ENCODE measurements around the gene SYNJ2.

Gene SYNJ2

DNA sequence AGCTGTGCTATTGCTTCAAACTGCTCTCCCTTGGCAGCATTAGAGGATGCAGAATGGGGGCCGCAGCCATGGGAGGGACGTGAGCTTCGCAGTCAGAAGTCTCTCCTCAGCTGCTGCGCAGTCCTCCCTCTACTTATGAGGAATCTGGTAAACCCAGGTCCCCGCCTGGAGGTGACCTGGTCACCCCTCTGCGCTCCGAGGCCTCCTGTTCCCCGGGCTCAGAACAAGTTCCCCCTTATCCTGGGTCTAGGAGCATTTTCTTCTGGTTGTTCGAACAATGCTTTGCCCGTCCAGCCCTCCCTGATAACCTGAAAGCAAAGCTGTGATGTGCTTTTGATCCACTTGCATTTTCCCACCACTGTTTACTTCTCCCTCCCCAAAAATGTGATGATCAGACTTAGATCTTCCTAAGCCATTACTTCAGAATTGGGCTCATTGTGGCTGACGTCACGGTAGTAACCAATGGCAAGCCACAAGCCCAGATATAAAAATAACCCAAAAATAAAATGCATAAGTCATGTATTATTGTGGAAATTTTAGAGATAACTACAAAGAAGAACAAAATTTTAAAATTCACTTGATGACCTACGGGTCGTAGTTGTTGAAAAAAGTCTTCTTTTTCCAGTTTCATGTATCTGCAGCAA is 105.7 kb downstream of the SYNJ2 start:
- no peaks in the 10 kb centered on the region for H3F3A ChIP-seq (ENCODE audit: insufficient read depth, low read length)
- TF ChIP-seq, protein P1, sequence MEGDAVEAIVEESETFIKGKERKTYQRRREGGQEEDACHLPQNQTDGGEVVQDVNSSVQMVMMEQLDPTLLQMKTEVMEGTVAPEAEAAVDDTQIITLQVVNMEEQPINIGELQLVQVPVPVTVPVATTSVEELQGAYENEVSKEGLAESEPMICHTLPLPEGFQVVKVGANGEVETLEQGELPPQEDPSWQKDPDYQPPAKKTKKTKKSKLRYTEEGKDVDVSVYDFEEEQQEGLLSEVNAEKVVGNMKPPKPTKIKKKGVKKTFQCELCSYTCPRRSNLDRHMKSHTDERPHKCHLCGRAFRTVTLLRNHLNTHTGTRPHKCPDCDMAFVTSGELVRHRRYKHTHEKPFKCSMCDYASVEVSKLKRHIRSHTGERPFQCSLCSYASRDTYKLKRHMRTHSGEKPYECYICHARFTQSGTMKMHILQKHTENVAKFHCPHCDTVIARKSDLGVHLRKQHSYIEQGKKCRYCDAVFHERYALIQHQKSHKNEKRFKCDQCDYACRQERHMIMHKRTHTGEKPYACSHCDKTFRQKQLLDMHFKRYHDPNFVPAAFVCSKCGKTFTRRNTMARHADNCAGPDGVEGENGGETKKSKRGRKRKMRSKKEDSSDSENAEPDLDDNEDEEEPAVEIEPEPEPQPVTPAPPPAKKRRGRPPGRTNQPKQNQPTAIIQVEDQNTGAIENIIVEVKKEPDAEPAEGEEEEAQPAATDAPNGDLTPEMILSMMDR (IDR thresholded peaks at IDR 0.05; ENCODE audit: low read length) = no peak
- TF ChIP-seq EZH2 (IDR thresholded peaks at IDR 0.05; ENCODE audit: borderline replicate concordance, low read length) = no peak
- no peaks in the 10 kb centered on the region for H3K9me3 ChIP-seq (ENCODE audit: low read length)
- no peaks in the 10 kb centered on the region for H3K9me2 ChIP-seq (ENCODE audit: low read depth, low read length)
- no peaks in the 10 kb centered on the region for H3K4me1 ChIP-seq (ENCODE audit: insufficient read depth, low read length, severe bottlenecking)
- no peak overlapping the region for H3K9ac ChIP-seq (ENCODE audit: low read length)
- H3K4me3 ChIP-seq (ENCODE audit: low read depth, low read length, poor library complexity, severe bottlenecking) = no peak overlapping the region
- H2AFZ ChIP-seq (ENCODE audit: low read length) = no peak overlapping the region
- no peak overlapping the region for H3K4me2 ChIP-seq (ENCODE audit: low read length)
- H3K27me3 ChIP-seq (ENCODE audit: insufficient read depth, low read length) = no peaks in the 10 kb centered on the region
- H3K27ac ChIP-seq (ENCODE audit: low read depth, low read length, poor library complexity, severe bottlenecking) = no peak overlapping the region
- H3K79me2 ChIP-seq (ENCODE audit: insufficient read depth, low read length) = no peaks in the 10 kb centered on the region
- H4K20me1 ChIP-seq (ENCODE audit: insufficient read depth, low read length) = no peaks in the 10 kb centered on the region
- H3K36me3 ChIP-seq (ENCODE audit: insufficient read depth, low read length) = no peaks in the 10 kb centered on the region

DNA sequence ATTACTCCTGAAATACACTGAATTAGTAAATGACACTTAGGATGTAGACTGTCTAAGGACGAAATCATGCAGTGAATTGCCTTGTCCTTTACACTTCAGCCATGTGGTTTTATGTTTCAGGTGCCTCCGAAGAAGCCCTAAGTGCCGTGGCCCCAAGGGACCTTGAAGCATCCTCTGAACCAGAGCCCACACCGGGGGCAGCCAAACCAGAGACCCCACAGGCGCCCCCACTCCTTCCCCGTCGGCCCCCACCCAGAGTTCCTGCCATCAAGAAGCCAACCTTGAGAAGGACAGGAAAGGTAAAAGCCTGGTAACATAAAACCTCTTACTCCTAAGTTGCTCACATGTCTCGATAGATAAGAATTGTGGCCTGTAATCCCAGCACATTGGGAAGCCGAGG is 111.1 kb downstream of the SYNJ2 start:
- H3K4me1 ChIP-seq (ENCODE audit: insufficient read depth, low read length, severe bottlenecking) = no peaks in the 10 kb centered on the region
- H3K36me3 ChIP-seq (ENCODE audit: insufficient read depth, low read length) = no peaks in the 10 kb centered on the region
- H3K9ac ChIP-seq (ENCODE audit: low read length) = no peak overlapping the region
- no peaks in the 10 kb centered on the region for H3K9me3 ChIP-seq (ENCODE audit: low read length)
- TF ChIP-seq, protein P1 (IDR thresholded peaks at IDR 0.05; ENCODE audit: low read length) = no peak
- no peak for TF ChIP-seq EZH2 (IDR thresholded peaks at IDR 0.05; ENCODE audit: borderline replicate concordance, low read length)
- no peaks in the 10 kb centered on the region for H3K9me2 ChIP-seq (ENCODE audit: low read depth, low read length)
- H3K27me3 ChIP-seq (ENCODE audit: insufficient read depth, low read length) = no peaks in the 10 kb centered on the region; the same call in 1 of the 2 replicates
- no peak overlapping the region for H2AFZ ChIP-seq (ENCODE audit: low read length)
- no peaks in the 10 kb centered on the region for H4K20me1 ChIP-seq (ENCODE audit: insufficient read depth, low read length)
- H3F3A ChIP-seq (ENCODE audit: insufficient read depth, low read length) = no peaks in the 10 kb centered on the region
- H3K79me2 ChIP-seq (ENCODE audit: insufficient read depth, low read length) = no peaks in the 10 kb centered on the region
- no peak overlapping the region for H3K4me3 ChIP-seq (ENCODE audit: low read depth, low read length, poor library complexity, severe bottlenecking)
- no peak overlapping the region for H3K27ac ChIP-seq (ENCODE audit: low read depth, low read length, poor library complexity, severe bottlenecking)
- no peak overlapping the region for H3K4me2 ChIP-seq (ENCODE audit: low read length)

DNA sequence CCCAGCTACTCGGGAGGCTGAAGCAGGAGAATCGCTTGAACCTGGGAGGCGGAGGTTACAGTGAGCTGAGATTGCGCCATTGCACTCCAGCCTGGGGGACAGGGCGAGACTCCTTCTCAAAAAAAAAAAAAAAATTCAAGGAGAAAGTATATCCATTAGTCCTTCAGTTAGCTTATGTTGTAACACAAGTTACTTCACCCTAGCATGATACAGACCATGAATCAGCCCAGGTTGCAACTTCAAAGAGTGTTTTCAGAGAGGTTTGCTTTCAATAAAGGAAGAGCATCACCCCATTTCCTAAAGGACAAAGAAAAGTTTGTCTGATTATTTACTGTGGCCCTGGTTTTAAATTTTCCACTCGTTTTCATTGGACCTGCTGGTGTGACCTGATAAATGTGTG is 113.4 kb downstream of the SYNJ2 start:
- no peaks in the 10 kb centered on the region; the same call in 1 of the 2 replicates for H3K27me3 ChIP-seq (ENCODE audit: insufficient read depth, low read length)
- TF ChIP-seq, protein P1 (IDR thresholded peaks at IDR 0.05; ENCODE audit: low read length) = no peak
- no peak for TF ChIP-seq EZH2 (IDR thresholded peaks at IDR 0.05; ENCODE audit: borderline replicate concordance, low read length)
- no peaks in the 10 kb centered on the region for H3K36me3 ChIP-seq (ENCODE audit: insufficient read depth, low read length)
- no peaks in the 10 kb centered on the region for H3K9me3 ChIP-seq (ENCODE audit: low read length)
- H3K4me3 ChIP-seq (ENCODE audit: low read depth, low read length, poor library complexity, severe bottlenecking) = no peak overlapping the region
- no peaks in the 10 kb centered on the region for H3K9me2 ChIP-seq (ENCODE audit: low read depth, low read length)
- H3K4me1 ChIP-seq (ENCODE audit: insufficient read depth, low read length, severe bottlenecking) = no peaks in the 10 kb centered on the region
- no peak overlapping the region for H3K9ac ChIP-seq (ENCODE audit: low read length)
- no peaks in the 10 kb centered on the region for H4K20me1 ChIP-seq (ENCODE audit: insufficient read depth, low read length)
- no peak overlapping the region for H2AFZ ChIP-seq (ENCODE audit: low read length)
- no peaks in the 10 kb centered on the region for H3F3A ChIP-seq (ENCODE audit: insufficient read depth, low read length)
- no peaks in the 10 kb centered on the region for H3K79me2 ChIP-seq (ENCODE audit: insufficient read depth, low read length)
- no peak overlapping the region for H3K27ac ChIP-seq (ENCODE audit: low read depth, low read length, poor library complexity, severe bottlenecking)
- H3K4me2 ChIP-seq (ENCODE audit: low read length) = no peak overlapping the region
